H1 (cell line): ENCODE data around the gene STRN4. TPM values are rescaled to one million over a fixed set of nuclear protein-coding genes. Genes with fewer than 3 reads are reported as not detected.

Experiments
- CTCF ChIA-PET: fragments of 300-600 bp; sonication (Branson Sonifier 250); formaldehyde crosslinking; loops from one replicate; lab custom pipeline; 2021; ENCODE audit not compliant: partially characterized antibody; lab: Charles Lee
- POLR2A ChIA-PET: fragments of 300-600 bp; sonication (Branson Sonifier 250); formaldehyde crosslinking; loops from one replicate; lab custom pipeline; 2021; ENCODE audit warnings: inconsistent platforms; ENCODE audit not compliant: partially characterized antibody; lab: Charles Lee
- DNase-seq, 2 experiments: peaks; one replicate each; pipeline versions ENCODE4 v3.0.0 to v3.0.0-alpha.2; 2010 to 2022; ENCODE audit warnings: low spot score in 2 of 2, low read depth in 1 of 2, mixed read lengths in 1 of 2
- FAIRE-seq: peaks from 2 replicates; lab custom pipeline; 2011; peaks lifted over from hg19 to GRCh38; lab: Jason Lieb, UNC
- H2AFZ ChIP-seq: 2 replicates; pipeline ENCODE4 v1.8.1; 2012; ENCODE audit warnings: low read length, inconsistent platforms
- H2AK5ac ChIP-seq: 2 replicates; pipeline ENCODE4 v1.6.1; 2013; ENCODE audit warnings: low read depth, low read length
- H2BK120ac ChIP-seq: replicated peaks from 2 replicates; pipeline ENCODE3; 2013; ENCODE audit warnings: low read depth, low read length, inconsistent platforms
- H2BK12ac ChIP-seq: 2 replicates; pipeline ENCODE4 v1.6.1; 2013; ENCODE audit warnings: low read depth, low read length
- H2BK15ac ChIP-seq: 2 replicates; pipeline ENCODE4 v1.6.1; 2013; ENCODE audit warnings: low read length
- H2BK20ac ChIP-seq: 2 replicates; pipeline ENCODE4 v1.6.1; 2013; ENCODE audit warnings: low read length
- H2BK5ac ChIP-seq: 2 replicates; pipeline ENCODE4 v1.6.1; 2013; ENCODE audit warnings: low read depth, low read length
- H3K14ac ChIP-seq: 2 replicates; pipeline ENCODE4 v1.6.1; 2013; ENCODE audit warnings: inconsistent platforms; ENCODE audit not compliant: insufficient read length
- H3K18ac ChIP-seq: 2 replicates; pipeline ENCODE4 v1.6.1; 2013; ENCODE audit warnings: low read length; ENCODE audit errors: extremely low read depth
- H3K23ac ChIP-seq: 2 replicates; pipeline ENCODE4 v1.6.1; 2013; ENCODE audit warnings: inconsistent platforms; ENCODE audit not compliant: insufficient read length
- H3K23me2 ChIP-seq: 2 replicates; pipeline ENCODE4 v1.6.1; 2013; ENCODE audit warnings: low read depth, low read length
- H3K27ac ChIP-seq: 2 replicates; pipeline ENCODE4 v1.6.1; 2011; ENCODE audit warnings: low read depth, low read length, inconsistent platforms
- H3K27me3 ChIP-seq, 4 experiments: replicated peaks in 1 of 4; 1 replicate in 1 of 4; 2 replicates in 3 of 4; pipeline versions ENCODE4 v1.6.1 to v1.8.1; 2011 to 2013; ENCODE audit warnings: low read length in 3 of 4, mild to moderate bottlenecking in 3 of 4, inconsistent platforms in 2 of 4, mixed read lengths in 2 of 4, moderate library complexity in 1 of 4; ENCODE audit not compliant: control insufficient read depth in 3 of 4, insufficient read depth in 3 of 4; ENCODE audit errors: extremely low read depth in 1 of 4
- H3K36me3 ChIP-seq, 4 experiments: 2 replicates each; pipeline versions ENCODE4 v1.6.1 to v1.8.1; 2011 to 2013; ENCODE audit warnings: mild to moderate bottlenecking in 4 of 4, low read length in 3 of 4, moderate library complexity in 2 of 4, control low read depth in 1 of 4, inconsistent platforms in 1 of 4; ENCODE audit not compliant: insufficient read depth in 4 of 4, control insufficient read depth in 2 of 4
- H3K4ac ChIP-seq: replicated peaks from 2 replicates; pipeline ENCODE3; 2013; ENCODE audit warnings: low read length, low read depth, mixed read lengths, inconsistent platforms; ENCODE audit not compliant: insufficient read length
- H3K4me1 ChIP-seq, 4 experiments: replicated peaks in 1 of 4; 1 replicate in 1 of 4; 2 replicates in 3 of 4; pipeline versions ENCODE4 v1.6.1 to v1.8.1; 2011 to 2013; ENCODE audit warnings: low read length in 3 of 4, inconsistent platforms in 2 of 4, mixed read lengths in 1 of 4; ENCODE audit not compliant: insufficient read depth in 4 of 4, control insufficient read depth in 3 of 4
- H3K4me2 ChIP-seq, 2 experiments: 2 replicates each; pipeline versions ENCODE4 v1.6.1 to v1.8.1; 2011 to 2013; ENCODE audit warnings: low read depth in 2 of 2, low read length in 2 of 2, control low read depth in 1 of 2, inconsistent platforms in 1 of 2, mild to moderate bottlenecking in 1 of 2; ENCODE audit not compliant: insufficient read depth in 1 of 2
- H3K4me3 ChIP-seq, 4 experiments: fragments of 200-600, 300-600 bp in 1 of 4; sonication (generic), shearing (Covaris generic), sonication (Bioruptor Twin) in 1 of 4; 2 replicates each; pipeline versions ENCODE4 v1.5.1 to v1.8.1; 2011 to 2016; ENCODE audit warnings: low read length in 4 of 4, low read depth in 3 of 4, control low read depth in 2 of 4, inconsistent platforms in 2 of 4, mild to moderate bottlenecking in 2 of 4, mixed read lengths in 1 of 4, moderate library complexity in 1 of 4; ENCODE audit not compliant: insufficient read depth in 2 of 4; ENCODE audit errors: extremely low read depth in 1 of 4
- H3K56ac ChIP-seq: replicated peaks from 2 replicates; pipeline ENCODE3; 2013; ENCODE audit warnings: low read depth, mild to moderate bottlenecking, mixed read lengths, low read length, inconsistent platforms; ENCODE audit not compliant: insufficient read length
- H3K79me1 ChIP-seq: 2 replicates; pipeline ENCODE4 v1.6.1; 2013; ENCODE audit warnings: low read depth, low read length, control low read depth
- H3K79me2 ChIP-seq, 2 experiments: 2 replicates each; pipeline versions ENCODE4 v1.6.1 to v1.8.1; 2012 to 2013; ENCODE audit warnings: low read length in 2 of 2, mild to moderate bottlenecking in 2 of 2, inconsistent platforms in 1 of 2; ENCODE audit not compliant: insufficient read depth in 2 of 2, control insufficient read depth in 1 of 2
- H3K9ac ChIP-seq, 4 experiments: replicated peaks in 1 of 4; 1 replicate in 1 of 4; 2 replicates in 3 of 4; pipeline versions ENCODE4 v1.6.1 to v1.8.1; 2011 to 2013; ENCODE audit warnings: low read depth in 3 of 4, low read length in 3 of 4, control low read depth in 2 of 4, mild to moderate bottlenecking in 2 of 4, moderate library complexity in 2 of 4, inconsistent platforms in 1 of 4; ENCODE audit errors: extremely low read depth in 1 of 4
- H3K9me3 ChIP-seq, 2 experiments: 2 replicates each; pipeline versions ENCODE4 v1.6.1 to v1.8.1; 2012 to 2013; ENCODE audit warnings: mild to moderate bottlenecking in 2 of 2, moderate library complexity in 2 of 2, control low read depth in 1 of 2, inconsistent platforms in 1 of 2, low read depth in 1 of 2, low read length in 1 of 2, mixed read lengths in 1 of 2; ENCODE audit not compliant: insufficient read depth in 2 of 2
- H4K20me1 ChIP-seq, 2 experiments: replicated peaks in 1 of 2; 2 replicates each; pipeline versions ENCODE3 to v1.8.1; 2011 to 2013; ENCODE audit warnings: inconsistent platforms in 2 of 2, low read length in 2 of 2, mild to moderate bottlenecking in 1 of 2; ENCODE audit not compliant: insufficient read depth in 2 of 2, control insufficient read depth in 1 of 2
- H4K5ac ChIP-seq: 2 replicates; pipeline ENCODE4 v1.6.1; 2013; ENCODE audit warnings: low read length, low read depth, mixed read lengths, inconsistent platforms; ENCODE audit not compliant: insufficient read length
- H4K8ac ChIP-seq: 2 replicates; pipeline ENCODE4 v1.8.0; 2013; ENCODE audit warnings: mild to moderate bottlenecking, moderate library complexity, low read length, inconsistent platforms; ENCODE audit not compliant: insufficient read depth; ENCODE audit errors: extremely low read depth
- H4K91ac ChIP-seq: replicated peaks from 2 replicates; pipeline ENCODE3; 2013; ENCODE audit warnings: low read length, mixed read lengths, inconsistent platforms; ENCODE audit not compliant: insufficient read length
- CBX8 ChIP-seq: fragments of 300-800, 300-1000 bp; sonication (generic); IDR thresholded peaks from 2 replicates; pipeline ENCODE4 v1.7.1; 2016; ENCODE audit warnings: low read depth, low read length, borderline replicate concordance
- CEBPB ChIP-seq: IDR thresholded peaks from 2 replicates; pipeline ENCODE4 v1.6.1; 2012; ENCODE audit warnings: low read depth, low read length
- CHD2 ChIP-seq: IDR thresholded peaks from 2 replicates; pipeline ENCODE4 v1.6.1; 2012; ENCODE audit warnings: low read length, improper control_type of control experiment
- CTBP2 ChIP-seq: IDR thresholded peaks from 2 replicates; pipeline ENCODE4 v1.7.0; 2011; ENCODE audit warnings: borderline replicate concordance, mild to moderate bottlenecking, moderate library complexity, mixed read lengths, low read length; ENCODE audit not compliant: insufficient read depth, insufficient read length
- EP300 ChIP-seq, 2 experiments: IDR thresholded peaks; 1 replicate in 1 of 2; 2 replicates in 1 of 2; pipeline ENCODE4 v1.6.1; 2011 to 2012; ENCODE audit warnings: low read depth in 2 of 2, low read length in 2 of 2, mild to moderate bottlenecking in 2 of 2, borderline replicate concordance in 1 of 2, inconsistent platforms in 1 of 2, moderate library complexity in 1 of 2
- HDAC6 ChIP-seq: IDR thresholded peaks from one replicate; pipeline ENCODE4 v1.7.1; 2012; ENCODE audit warnings: low read depth, mild to moderate bottlenecking, inconsistent platforms, low read length, moderate library complexity
- JUN ChIP-seq: IDR thresholded peaks from 2 replicates; pipeline ENCODE4 v1.6.1; 2011; ENCODE audit warnings: low read depth, mild to moderate bottlenecking, improper control_type of control experiment, low read length
- KDM5A ChIP-seq: fragments of 200-600 bp; IDR thresholded peaks from 2 replicates; pipeline ENCODE4 v1.7.1; 2012; ENCODE audit warnings: mild to moderate bottlenecking, low read length, inconsistent platforms, mixed read lengths
- NRF1 ChIP-seq: IDR thresholded peaks from 2 replicates; pipeline ENCODE4 v1.6.1; 2011; ENCODE audit warnings: mild to moderate bottlenecking, low read depth, low read length, improper control_type of control experiment
- POU5F1 ChIP-seq: IDR thresholded peaks from 2 replicates; pipeline ENCODE4 v1.6.1; 2011; ENCODE audit warnings: low read depth, mild to moderate bottlenecking, low read length, moderate library complexity
- SIN3A ChIP-seq, 2 experiments: IDR thresholded peaks in 1 of 2; conservative IDR thresholded peaks in 1 of 2; 2 replicates each; pipeline ENCODE4 v1.6.1; 2011 to 2012; ENCODE audit warnings: low read length in 2 of 2, improper control_type of control experiment in 1 of 2, low read depth in 1 of 2, mild to moderate bottlenecking in 1 of 2
- TCF12 ChIP-seq: IDR thresholded peaks from 2 replicates; pipeline ENCODE4 v1.6.1; 2011; ENCODE audit warnings: low read depth, mild to moderate bottlenecking, low read length
- TEAD4 ChIP-seq: IDR thresholded peaks from 2 replicates; pipeline ENCODE4 v1.6.1; 2012; ENCODE audit warnings: low read depth, low read length, inconsistent platforms, mixed read lengths
- WGBS, 2 experiments: shearing (Covaris generic) in 1 of 2; methylation state at CpG; one replicate each; pipeline versions ENCODE4 v1.1.6 to v1.1.7; 2013 to 2015; ENCODE audit warnings: low lambda C conversion rate in 2 of 2, mixed read lengths in 2 of 2, inconsistent platforms in 1 of 2, low coverage in 1 of 2, missing lambda C conversion rate in 1 of 2; ENCODE audit not compliant: insufficient replicate concordance in 2 of 2, insufficient coverage in 1 of 2, insufficient read length in 1 of 2; ENCODE audit errors: extremely low coverage in 1 of 2, missing lambda C conversion rate in 1 of 2; 5-methylcytosine and 5-hydroxymethylcytosine counted together
- polyA plus RNA-seq, 7 experiments: library from polyadenylated mRNA; depleted of rRNA in 3 of 7; stranded (reverse) in 5 of 7; unstranded in 2 of 7; fragments of >200 nt in 5 of 7; fragments of 200-250 nt in 2 of 7; gene quantifications; 1 replicate in 5 of 7; 2 replicates in 1 of 7; 4 replicates in 1 of 7; pipeline versions ENCODE4 v1.2.1 to v1.2.3, GENCODE V29; 2011 to 2013; ENCODE audit warnings: missing spikeins in 2 of 7, mixed read lengths in 2 of 7
- total RNA-seq: library from RNA; stranded (reverse); fragmentation: NEBNext Ultra II Directional; extraction: Animal tissue kit (Norgen Biotek cat#: 25700); gene quantifications from 2 replicates; pipeline ENCODE4 v1.2.1, GENCODE V29; 2021
- TF ChIP-seq, protein P1 (sequence below): IDR thresholded peaks from 2 replicates; pipeline ENCODE4 v1.6.1; 2012; ENCODE audit warnings: inconsistent platforms

Gene STRN4
- total and polyA plus RNA-seq, 2 of the 8 experiments (the other 6 are each of a cell fraction or from before 2014, with no cell fraction given): 120 to 187 TPM

DNA sequence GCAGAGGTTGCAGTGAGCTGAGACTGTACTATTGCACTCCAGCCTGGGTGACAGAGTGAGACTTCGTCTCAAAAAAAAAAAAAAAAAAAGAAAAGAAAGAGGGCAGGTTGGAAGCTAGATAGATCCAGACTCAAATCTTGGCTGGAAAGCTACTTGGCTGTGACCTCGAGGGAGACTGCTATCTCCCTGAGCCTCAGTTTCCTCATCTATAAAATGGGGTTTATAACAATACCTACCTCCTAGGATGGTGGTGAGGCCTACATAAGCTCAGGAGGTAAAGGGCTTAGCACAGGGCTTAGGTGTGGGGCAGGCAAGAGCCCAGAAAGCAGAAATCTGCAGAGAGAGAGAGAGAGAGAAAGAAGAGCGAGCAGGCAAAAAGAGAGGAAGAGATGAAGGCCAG lies 61.1 kb downstream of the STRN4 start:
- no peaks in the 10 kb centered on the region for H3K23me2 ChIP-seq
- H3K36me3 ChIP-seq: peaks cover 13 to 58% (median 37%) of the 10 kb centered on the region in 4 experiments
- FAIRE-seq (no peak), DNase-seq (no peak)
- H3K14ac ChIP-seq: no peak overlapping the region
- H2BK5ac ChIP-seq: no peak overlapping the region
- H3K4me2 ChIP-seq: no peak overlapping the region
- H3K4ac ChIP-seq: no peak overlapping the region
- no peak overlapping the region for H3K27ac ChIP-seq
- H3K18ac ChIP-seq: no peak overlapping the region
- H4K20me1 ChIP-seq: no peaks in the 10 kb centered on the region
- WGBS, 2 experiments: 94% methylated on average over 2 of the region's 3 CpGs; no CpG with 5 or more reads in 1 of the 2 experiments
- H3K79me2 ChIP-seq: no peaks in the 10 kb centered on the region
- H3K23ac ChIP-seq: no peak overlapping the region
- H3K56ac ChIP-seq: no peak overlapping the region
- no peak overlapping the region for H2BK12ac ChIP-seq
- no peak overlapping the region for H2AFZ ChIP-seq
- ChIA-PET POLR2A (no interaction called here), CTCF (interaction anchor here (0.9 to 1.7 kb wide), 6 partner anchors 11 to 71 kb away, joined by 3 to 5 read pairs (median 4); no protein-coding TSS in a partner anchor)
- no peak overlapping the region for H4K91ac ChIP-seq
- H3K9ac ChIP-seq: no peak overlapping the region
- H2BK20ac ChIP-seq: no peak overlapping the region
- no peak overlapping the region for H4K8ac ChIP-seq
- H3K4me3 ChIP-seq: no peak overlapping the region
- H3K79me1 ChIP-seq: no peaks in the 10 kb centered on the region
- H2BK15ac ChIP-seq: no peak overlapping the region
- no peak overlapping the region for H4K5ac ChIP-seq
- no peaks in the 10 kb centered on the region for H3K9me3 ChIP-seq
- no peaks in the 10 kb centered on the region for H3K27me3 ChIP-seq
- no peak overlapping the region for H2BK120ac ChIP-seq
- no peaks in the 10 kb centered on the region for H3K4me1 ChIP-seq
- H2AK5ac ChIP-seq: no peak overlapping the region
- TF ChIP-seq JUN (no peak), TCF12 (no peak), CHD2 (no peak), CEBPB (no peak), EP300 (IDR thresholded peaks at IDR 0.05; ENCODE audit: borderline replicate concordance in 1 of 2, low read depth in 2 of 2, low read length in 2 of 2) (no peak), POU5F1 (no peak), NRF1 (no peak), KDM5A (no peak), SIN3A (conservative IDR thresholded peaks at IDR 0.05 in 1 of 2, IDR thresholded peaks at IDR 0.05 in 1 of 2; ENCODE audit: low read depth in 1 of 2, low read length in 2 of 2) (no peak), TEAD4 (no peak), HDAC6 (no peak), CBX8 (no peak), CTBP2 (no peak)
- TF ChIP-seq, protein P1, sequence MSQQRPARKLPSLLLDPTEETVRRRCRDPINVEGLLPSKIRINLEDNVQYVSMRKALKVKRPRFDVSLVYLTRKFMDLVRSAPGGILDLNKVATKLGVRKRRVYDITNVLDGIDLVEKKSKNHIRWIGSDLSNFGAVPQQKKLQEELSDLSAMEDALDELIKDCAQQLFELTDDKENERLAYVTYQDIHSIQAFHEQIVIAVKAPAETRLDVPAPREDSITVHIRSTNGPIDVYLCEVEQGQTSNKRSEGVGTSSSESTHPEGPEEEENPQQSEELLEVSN: no peak
